Motor neuron (in vitro differentiated cells): ENCODE results near the gene ANP32A. TPM values are rescaled to one million over a fixed set of nuclear protein-coding genes. Genes with fewer than 3 reads are reported as not detected.

Source experiments
- ATAC-seq, 8 experiments: fragments of 200-7000 bp; cut with Tn5 transposase; replicated peaks in 6 of 8; 2 replicates each; pipeline ENCODE4 v1.8.0; 2021; ENCODE audit warnings: mild to moderate bottlenecking in 8 of 8, moderate library complexity in 8 of 8
- H3K27ac ChIP-seq, 2 donors: fragments of 250-450 bp; sonication (Bioruptor Pico); 2 replicates each; pipeline ENCODE4 v1.9.0; 2021; ENCODE audit warnings: antibody characterized with exemption in 2 of 2, mild to moderate bottlenecking in 2 of 2, moderate library complexity in 1 of 2
- H3K4me1 ChIP-seq, 2 donors: fragments of 250-450 bp; sonication (Bioruptor Pico); replicated peaks in 1 of 2; 2 replicates each; pipeline ENCODE4 v1.6.1; 2021; ENCODE audit warnings: antibody characterized with exemption in 2 of 2, mild to moderate bottlenecking in 2 of 2, moderate library complexity in 1 of 2
- H3K4me3 ChIP-seq, 5 donors: fragments of 250-450 bp; sonication (Bioruptor Pico); 2 replicates each; pipeline ENCODE4 v1.9.0; 2021; ENCODE audit warnings: antibody characterized with exemption in 5 of 5, mild to moderate bottlenecking in 5 of 5, moderate library complexity in 4 of 5
- WGBS, 10 experiments: fragments of 450-650 bp; shearing (Covaris generic); methylation state at CpG; one replicate each; pipeline ENCODE4 v1.0.0; 2022; 5-methylcytosine and 5-hydroxymethylcytosine counted together
- in situ Hi-C, 9 experiments: fragments of 400-800 bp; cut with MboI; loops; one replicate each; pipeline ENCODE4 v1.15.0; 2021; ENCODE audit warnings: low sequenced_read_pairs in 9 of 9, low pct_unique_long_range_greater_than_20kb in 2 of 9; ENCODE audit not compliant: unreplicated experiment in 9 of 9
- total RNA-seq, 8 experiments: library from RNA; unstranded; fragments of 300-600 nt; gene quantifications; 2 replicates each; pipeline versions ENCODE4 v1.2.3 to v1.2.4, GENCODE V29; 2022

The ANP32A gene
- total RNA-seq, 8 experiments from 2014 or later: 49.4 to 217 (median 150) TPM

DNA sequence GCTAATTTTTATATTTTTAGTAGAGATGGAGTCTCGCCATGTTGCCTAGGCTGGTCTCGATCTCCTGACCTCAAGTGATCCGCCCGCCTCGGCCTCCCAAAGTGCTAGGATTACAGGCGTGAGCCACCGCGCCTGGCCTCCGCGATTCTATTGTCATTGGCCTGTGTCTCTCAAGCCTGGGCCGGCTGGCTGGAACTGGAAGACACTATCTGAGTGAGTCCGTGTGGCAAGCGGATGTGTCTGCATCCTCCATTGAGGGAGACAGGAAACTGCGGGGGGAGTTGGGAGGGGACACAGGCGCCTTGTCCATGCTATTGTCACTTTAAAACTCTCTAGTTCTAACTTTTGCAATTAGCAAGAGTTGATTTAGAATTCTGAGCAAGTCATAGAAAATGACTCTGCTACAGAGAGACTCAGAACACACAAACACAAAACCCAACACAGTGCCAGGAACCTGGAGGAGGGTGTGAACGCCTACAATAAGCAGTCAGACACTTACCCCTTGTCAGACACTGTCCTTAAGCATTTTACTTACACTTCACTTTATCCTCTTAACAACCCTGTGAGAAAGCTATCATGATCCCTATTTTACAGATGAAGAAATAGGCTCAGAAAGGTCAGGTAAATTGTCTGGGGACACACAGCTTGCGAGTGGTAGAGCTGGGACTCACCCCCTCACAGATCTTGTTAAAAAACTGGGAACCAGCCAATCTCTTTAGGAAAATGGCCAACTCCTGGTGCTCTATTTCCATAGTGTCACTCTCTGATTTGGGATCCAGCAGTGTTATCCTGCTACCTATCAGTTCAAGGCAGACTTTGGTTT, 38.7 kb downstream of the ANP32A start:
- WGBS, 10 experiments: 70 to 100% (median 96%) methylated on average over 1 to 11 of the region's 17 CpGs; no CpG with 5 or more reads in 1 of the 10 experiments
- Histone ChIP-seq H3K27ac (no peak overlapping the region), H3K4me3 (no peak overlapping the region), H3K4me1 (no peaks in the 10 kb centered on the region)
- in situ Hi-C loops: no loop called here
- ATAC-seq: no peak

DNA sequence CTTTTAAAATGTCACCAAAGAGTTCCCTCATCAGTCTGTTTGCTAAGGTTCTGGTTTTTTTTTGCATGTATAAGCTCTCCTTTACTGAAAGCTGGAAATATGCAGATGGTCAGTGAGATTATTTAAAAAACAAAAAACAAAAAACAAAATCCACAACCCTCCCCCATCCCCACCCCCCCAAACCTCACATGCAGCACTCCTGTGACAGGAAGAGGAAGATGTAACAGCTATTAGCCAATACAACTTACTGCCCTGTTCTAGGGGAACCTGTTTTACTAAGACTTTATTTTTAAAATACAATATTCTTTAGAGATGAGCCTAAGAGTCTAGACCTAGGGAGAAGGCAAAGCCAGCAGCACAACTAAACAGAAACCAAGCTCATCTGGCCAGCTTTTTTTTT, 39.5 kb downstream of the ANP32A start:
- no peak for ATAC-seq
- in situ Hi-C loops: no loop called here
- H3K27ac ChIP-seq: no peak overlapping the region
- H3K4me3 ChIP-seq: no peak overlapping the region
- H3K4me1 ChIP-seq: no peaks in the 10 kb centered on the region

DNA sequence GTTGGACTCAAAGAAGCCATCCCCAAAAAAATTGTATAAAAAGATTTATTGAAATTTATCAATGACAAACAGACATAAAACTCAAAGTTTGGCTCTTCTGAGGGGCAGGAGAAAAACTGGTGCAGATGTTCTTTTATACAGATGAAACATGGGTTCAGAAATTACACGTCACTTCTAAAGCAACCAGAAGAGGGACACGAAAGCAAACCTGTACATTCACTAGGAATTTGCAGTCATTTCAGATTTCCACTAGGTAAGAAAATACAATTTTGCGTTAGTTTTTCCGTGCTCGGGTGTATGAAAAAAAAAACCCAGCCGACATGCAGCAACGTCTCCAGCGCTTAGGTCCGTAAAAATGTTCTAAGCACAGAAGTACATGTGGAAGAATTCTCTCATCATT, 41.8 kb downstream of the ANP32A start:
- 88 to 100% (median 92%) methylated on average over 3 to 9 of the region's 9 CpGs for WGBS, 10 experiments
- Histone ChIP-seq H3K27ac (no peak overlapping the region), H3K4me3 (no peak overlapping the region), H3K4me1 (no peaks in the 10 kb centered on the region)
- in situ Hi-C loops: no loop called here
- no peak for ATAC-seq

DNA sequence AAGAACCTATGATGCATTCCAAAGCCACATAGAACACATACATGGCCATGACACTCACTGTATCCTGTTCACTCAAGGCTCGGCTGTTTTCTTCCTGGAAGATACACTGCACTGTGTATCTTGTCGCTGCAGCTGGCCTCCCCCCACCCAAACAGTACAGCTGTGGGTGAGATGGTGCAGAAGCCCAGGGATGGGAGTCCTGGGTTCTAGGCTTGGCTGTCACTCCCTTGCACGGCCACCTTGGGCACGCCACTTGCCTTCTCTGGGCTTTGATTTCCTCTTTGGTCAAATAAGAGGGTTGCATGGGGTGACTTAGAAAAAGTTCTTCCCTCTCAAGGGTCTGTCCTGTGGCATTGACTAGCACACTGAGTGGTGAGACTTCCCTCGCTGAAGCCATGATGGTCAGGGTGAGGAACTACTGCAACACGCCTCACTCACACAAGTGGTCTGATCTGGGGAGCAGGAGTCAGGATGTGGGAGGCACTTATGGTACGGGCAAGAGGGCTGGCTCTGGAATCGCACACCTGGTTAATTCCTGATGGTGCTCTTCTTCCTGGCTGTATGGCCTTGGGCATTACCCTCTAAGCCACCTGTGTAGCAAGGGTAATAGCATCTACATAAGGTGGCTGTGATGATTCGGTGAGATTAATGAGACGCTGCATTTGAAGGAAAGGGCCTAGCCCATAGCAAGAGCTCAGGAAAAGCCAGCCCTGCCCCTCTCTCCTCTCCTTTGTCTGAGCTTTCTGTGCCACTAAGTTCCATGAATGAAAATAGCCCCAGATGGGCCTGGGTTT, 44.0 kb downstream of the ANP32A start:
- H3K4me1 ChIP-seq: no peaks in the 10 kb centered on the region
- peak in 1 of 8 experiments; percentile 13 for ATAC-seq
- in situ Hi-C loops: no loop called here
- no peak overlapping the region for H3K27ac ChIP-seq
- WGBS, 10 experiments: 85 to 100% (median 91%) methylated on average over 1 to 8 of the region's 10 CpGs; no CpG with 5 or more reads in 2 of the 10 experiments
- no peak overlapping the region for H3K4me3 ChIP-seq

DNA sequence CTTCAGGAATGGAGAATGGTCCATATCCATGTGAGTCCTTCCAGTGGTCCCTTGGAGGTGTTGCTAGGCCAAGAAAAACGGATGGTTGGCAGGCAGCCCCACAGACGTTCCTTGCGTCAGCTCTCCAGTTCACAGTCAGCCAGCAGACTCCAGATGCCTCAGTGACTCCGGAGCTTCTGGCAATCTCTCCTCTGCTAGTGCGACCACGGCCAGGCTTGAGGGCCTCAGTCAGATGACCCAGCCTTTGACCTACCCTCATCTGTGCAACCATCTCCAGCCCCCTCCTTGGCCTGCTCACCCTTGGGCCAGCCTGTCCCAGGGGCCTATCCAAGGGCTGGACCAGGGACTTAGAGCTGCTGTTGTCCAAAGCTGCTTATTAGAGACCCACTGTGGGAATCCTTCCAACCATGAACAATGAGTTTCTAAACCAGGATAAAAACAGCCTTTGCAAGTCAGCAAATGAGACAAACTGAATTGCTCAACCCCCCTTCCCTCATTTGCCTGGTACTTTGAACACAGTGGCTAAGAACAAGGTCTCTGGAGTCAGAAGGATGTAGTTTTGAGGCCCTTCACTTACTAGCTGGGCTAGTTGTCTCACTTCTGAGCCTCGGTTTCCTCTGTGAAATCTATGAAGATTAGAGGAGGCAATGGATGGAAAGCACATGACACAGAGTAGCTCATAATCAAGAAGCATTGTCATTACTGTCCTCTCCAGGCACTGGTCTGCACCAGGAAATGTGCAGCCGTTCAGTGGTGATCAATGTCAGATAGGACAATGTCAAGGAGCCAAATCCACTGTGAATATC, 44.8 kb downstream of the ANP32A start:
- no peak overlapping the region for H3K27ac ChIP-seq

DNA sequence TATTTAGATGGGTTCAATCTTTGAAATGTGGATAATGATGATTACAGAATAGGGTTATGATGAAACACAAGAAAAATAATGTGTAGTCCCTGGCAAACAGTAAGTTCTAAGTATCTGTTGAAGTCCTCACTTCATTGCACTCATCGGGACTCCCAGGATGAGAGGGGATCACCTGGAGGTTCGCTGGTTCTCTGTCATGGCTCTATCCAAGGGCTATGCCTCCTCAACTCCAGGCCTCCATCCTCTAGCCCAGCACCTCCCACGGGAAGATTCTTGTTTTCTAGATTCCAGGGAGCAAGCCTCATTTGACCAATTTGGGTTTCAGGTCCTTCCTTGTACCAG, 45.5 kb downstream of the ANP32A start:
- in situ Hi-C loops: no loop called here
- 43 to 100% (median 100%) methylated on average over 1 to 3 of the region's 3 CpGs; no CpG with 5 or more reads in 3 of the 10 experiments for WGBS, 10 experiments
- H3K27ac ChIP-seq: no peak overlapping the region
- no peak overlapping the region for H3K4me3 ChIP-seq
- ATAC-seq: no peak
- no peaks in the 10 kb centered on the region for H3K4me1 ChIP-seq

More for the DNA sequence above, 44.8 kb downstream of the ANP32A start:
- ATAC-seq: peak in 1 of 8 experiments; percentile 13
- Histone ChIP-seq H3K4me1 (no peaks in the 10 kb centered on the region), H3K4me3 (no peak overlapping the region)
- 0 to 100% (median 58%) methylated on average over 1 to 7 of the region's 8 CpGs; no CpG with 5 or more reads in 4 of the 10 experiments for WGBS, 10 experiments
- in situ Hi-C loops: no loop called here

DNA sequence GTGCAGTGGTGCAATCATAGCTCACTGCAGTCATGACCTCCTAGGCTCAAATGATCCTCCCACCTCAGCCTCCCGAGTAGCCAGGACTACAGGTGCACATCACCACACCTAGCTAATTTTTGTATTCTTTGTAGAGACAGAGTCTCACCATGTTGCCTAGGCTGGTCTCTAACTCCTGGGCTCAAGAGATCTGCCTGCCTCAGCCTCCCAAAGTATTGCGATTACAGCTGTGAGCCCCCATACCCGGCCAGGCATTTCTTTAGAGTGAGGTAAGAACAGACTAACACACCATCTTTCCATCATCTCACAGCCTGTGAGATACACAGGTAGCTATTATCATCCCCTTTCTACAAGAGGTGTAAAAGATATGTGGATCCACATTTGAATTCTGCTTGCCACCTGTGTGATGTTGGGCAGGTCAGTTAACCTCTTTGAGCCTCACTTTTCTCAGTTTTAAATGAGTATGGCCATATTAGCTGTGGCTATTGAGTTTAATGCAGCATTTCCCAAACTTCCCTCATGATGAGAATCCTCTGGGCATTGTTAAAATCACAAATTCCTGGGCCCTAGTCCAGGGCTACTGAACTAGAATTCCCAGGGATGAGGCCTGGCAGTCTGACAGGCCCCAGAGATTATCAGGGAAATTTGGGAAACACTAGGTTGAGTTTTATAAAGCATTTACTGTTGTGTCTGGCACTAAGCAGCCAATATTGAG, 46.0 kb downstream of the ANP32A start:
- in situ Hi-C loops: no loop called here
- Histone ChIP-seq H3K4me1 (no peaks in the 10 kb centered on the region), H3K4me3 (no peak overlapping the region), H3K27ac (no peak overlapping the region)
- no peak for ATAC-seq
- 60 to 100% (median 92%) methylated on average over 1 to 3 of the region's 3 CpGs; no CpG with 5 or more reads in 7 of the 10 experiments for WGBS, 10 experiments

DNA sequence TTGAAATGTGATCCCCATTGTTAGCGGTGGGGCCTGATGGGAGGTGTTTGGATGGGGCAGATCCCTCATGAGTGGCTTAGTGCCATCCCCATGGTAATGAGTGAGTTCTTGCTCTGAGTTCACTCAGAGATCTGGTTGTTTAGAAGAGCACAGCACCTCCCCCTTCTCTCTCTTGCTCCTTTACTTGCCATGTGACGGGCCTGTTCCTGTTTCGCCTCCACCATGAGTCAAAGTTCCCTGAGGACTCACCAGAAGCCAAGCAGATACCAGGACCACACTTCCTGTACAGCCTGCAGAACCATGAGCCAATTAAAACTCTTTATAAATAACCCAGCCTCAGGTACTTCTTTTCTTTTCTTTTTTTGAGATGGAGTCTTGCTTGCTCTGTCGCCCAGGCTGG, 46.6 kb downstream of the ANP32A start:
- H3K27ac ChIP-seq: no peak overlapping the region
- in situ Hi-C loops: no loop called here
- 68 to 100% (median 100%) methylated on average over 1 to 4 of the region's 4 CpGs for WGBS, 10 experiments
- no peak overlapping the region for H3K4me3 ChIP-seq
- no peak for ATAC-seq
- H3K4me1 ChIP-seq: no peaks in the 10 kb centered on the region

DNA sequence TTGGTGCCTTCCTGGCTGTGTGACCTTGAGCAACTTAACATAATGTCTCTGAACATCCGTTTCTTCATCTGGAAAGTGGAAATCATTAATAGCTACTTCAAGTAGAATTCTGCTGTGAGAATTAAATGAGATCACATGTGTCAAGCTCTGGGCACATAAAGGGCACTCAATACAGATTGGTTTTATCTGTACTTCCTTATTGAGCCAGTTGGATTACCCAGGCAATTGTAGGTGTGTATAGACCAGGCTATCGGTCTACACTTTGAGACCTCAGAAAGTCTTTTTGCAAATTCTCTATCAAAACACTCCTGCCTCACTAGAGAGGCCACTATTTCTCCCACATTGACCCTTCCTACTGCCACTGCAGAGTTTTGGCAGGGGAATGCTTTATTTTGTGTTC, 47.7 kb downstream of the ANP32A start:
- Histone ChIP-seq H3K4me3 (no peak overlapping the region), H3K27ac (no peak overlapping the region), H3K4me1 (no peaks in the 10 kb centered on the region)
- in situ Hi-C loops: no loop called here
- 60 to 100% (median 85%) methylated on average over 1 to 2 of the region's 2 CpGs; no CpG with 5 or more reads in 2 of the 10 experiments for WGBS, 10 experiments
- ATAC-seq: no peak

DNA sequence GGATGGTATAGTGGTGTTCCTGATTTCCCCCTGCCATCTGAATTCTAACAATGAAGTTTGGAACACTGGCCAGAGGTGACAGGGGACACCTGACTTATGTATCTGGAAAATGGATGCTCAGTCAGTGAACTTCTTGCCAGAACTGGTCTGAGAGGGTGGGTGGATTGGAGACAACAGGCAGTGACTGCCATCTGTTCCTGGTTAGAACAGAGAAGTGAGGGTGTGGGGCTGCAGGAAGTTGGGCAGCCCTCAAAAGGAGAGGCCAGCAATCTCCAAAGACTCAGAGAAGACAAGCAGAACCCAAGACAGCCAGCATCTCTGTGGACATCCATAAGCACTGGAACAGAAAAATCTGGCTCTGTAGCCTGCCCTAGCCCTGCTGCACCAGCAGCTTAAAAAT, 50.5 kb downstream of the ANP32A start:
- Histone ChIP-seq H3K4me3 (no peak overlapping the region), H3K27ac (no peak overlapping the region), H3K4me1 (no peaks in the 10 kb centered on the region)
- in situ Hi-C loops: no loop called here
- ATAC-seq: no peak

DNA sequence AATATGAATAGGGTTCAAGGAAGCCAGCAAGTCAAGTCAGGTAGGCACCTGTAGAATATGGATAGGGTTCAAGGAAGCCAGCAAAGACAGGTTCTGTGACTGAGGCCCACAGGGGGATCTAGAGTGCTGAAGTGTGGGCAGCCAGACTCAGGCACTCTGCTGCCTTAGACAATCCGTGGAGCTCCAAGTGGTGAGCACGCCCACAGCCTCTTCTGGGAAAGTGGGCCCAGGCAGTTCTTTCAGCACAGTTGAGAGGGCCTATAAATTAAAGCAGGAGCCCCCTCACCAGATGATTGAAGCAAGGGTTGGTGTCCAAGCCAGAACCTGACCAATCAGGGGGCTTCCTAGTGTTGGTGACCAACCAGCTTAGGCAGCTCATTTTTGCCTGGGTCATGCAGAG, 51.0 kb downstream of the ANP32A start:
- Histone ChIP-seq H3K4me3 (no peak overlapping the region), H3K4me1 (no peaks in the 10 kb centered on the region), H3K27ac (no peak overlapping the region)
- WGBS, 10 experiments: 50 to 83% (median 63%) methylated on average over 1 to 2 of the region's 2 CpGs; no CpG with 5 or more reads in 6 of the 10 experiments
- no peak for ATAC-seq
- in situ Hi-C loops: no loop called here

DNA sequence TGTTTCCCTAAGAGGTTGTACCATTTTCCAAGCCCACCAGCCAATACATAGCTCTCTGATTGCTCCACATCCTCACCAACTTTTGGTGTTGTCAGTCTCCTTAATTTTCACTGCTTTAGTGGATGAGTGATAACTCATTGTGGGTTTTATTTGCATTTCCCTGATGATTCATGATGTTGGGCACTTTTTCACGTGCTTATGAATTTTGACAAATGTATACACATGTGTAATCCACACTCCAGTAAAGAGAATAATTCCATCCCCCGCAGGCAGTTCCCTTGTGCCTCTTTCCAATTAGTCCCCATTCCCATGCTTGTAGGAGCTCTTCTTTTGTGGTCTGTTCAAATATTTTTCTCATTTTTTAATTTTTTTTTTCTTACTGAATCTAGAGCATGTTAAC, 52.4 kb downstream of the ANP32A start:
- no peak overlapping the region for H3K4me3 ChIP-seq
- WGBS, 10 experiments: 0 to 43% (median 15%) methylated on average over 1 to 2 of the region's 2 CpGs
- H3K4me1 ChIP-seq: no peaks in the 10 kb centered on the region
- peak in 3 of 8 experiments; percentile 38 to 85 (median 48) for ATAC-seq
- in situ Hi-C loops: no loop called here
- no peak overlapping the region for H3K27ac ChIP-seq
